ENCODE results near the gene ZNF616. TPM values are rescaled to one million over a fixed set of nuclear protein-coding genes. Genes with fewer than 3 reads are reported as not detected.

The ZNF616 gene
- total RNA-seq, 5 donors from 2014 or later (not counting 1 experiment from before 2014, with no cell fraction given) = 3.6 to 18.3 (median 14.4) TPM

GRCh38 chr19:52171321-52172169 lies 31.8 kb upstream of the ZNF616 start, which contains the start of gene ZNF836:
ZNF836 (minus strand) TSS chr19:52171621; CDS start chr19:52168072, 3,549 bp downstream.
- Mint-ChIP-seq H3K4me1 (peaks cover 31 to 41% (median 36%) of the 10 kb centered on the region in 3 donors), H3K4me3 (peak within 1 kb of the TSS; percentile 92 to 93 (median 92)), H3K9me3 (no peaks in the 10 kb centered on the region), H3K27me3 (no peaks in the 10 kb centered on the region), H3K36me3 (peaks cover 35% of the 10 kb centered on the region), H3K27ac (peak within 1 kb of the TSS; percentile 91 to 97)
- no peaks in the 10 kb centered on the region for H3K9me3 ChIP-seq
- H3K27me3 ChIP-seq (replicated peaks in 1 of 2; ENCODE audit: control insufficient read depth in 2 of 2, extremely low read depth in 1 of 2, insufficient read depth in 2 of 2, low read length in 1 of 2) = no peaks in the 10 kb centered on the region
- 4% methylated on average over 27 of the region's 37 CpGs for WGBS (ENCODE audit: insufficient coverage)
- peak within 1 kb of the TSS; percentile 80 for H3K27ac ChIP-seq (ENCODE audit: low read length)
- ChIA-PET POLR2A (interaction anchor here (0.6 kb wide), 2 partner anchors 18 to 103 kb away, joined by 3 to 9 read pairs; partner anchors contain the start of gene PPP2R1A (in 1 of the 2)), CTCF (interaction anchor here in 1 of 2 donors (0.7 to 1.5 kb wide), 3 partner anchors 18 to 1307 kb away, joined by 3 to 10 read pairs (median 4); partner anchors contain the start of genes PPP2R1A and ZNF616)
- H3K36me3 ChIP-seq (ENCODE audit: control insufficient read depth in 2 of 2, extremely low read depth in 1 of 2, insufficient read depth in 1 of 2, low read length in 1 of 2) = peaks cover 4 to 20% of the 10 kb centered on the region in 2 donors
- H3K4me1 ChIP-seq (ENCODE audit: control insufficient read depth in 1 of 2, extremely low read depth in 1 of 2, insufficient read depth in 2 of 2, low read length in 2 of 2) = peaks cover 7 to 22% of the 10 kb centered on the region in 2 experiments
- ATAC-seq (replicated peaks in 1 of 4) (peak; percentile 93 to 96 (median 94)), DNase-seq (peak; percentile 76 to 93 (median 83))
- peak within 1 kb of the TSS; percentile 91 to 97 for H3K4me3 ChIP-seq (ENCODE audit: control insufficient read depth in 1 of 2, extremely low read depth in 1 of 2, low read length in 1 of 2)

DNA sequence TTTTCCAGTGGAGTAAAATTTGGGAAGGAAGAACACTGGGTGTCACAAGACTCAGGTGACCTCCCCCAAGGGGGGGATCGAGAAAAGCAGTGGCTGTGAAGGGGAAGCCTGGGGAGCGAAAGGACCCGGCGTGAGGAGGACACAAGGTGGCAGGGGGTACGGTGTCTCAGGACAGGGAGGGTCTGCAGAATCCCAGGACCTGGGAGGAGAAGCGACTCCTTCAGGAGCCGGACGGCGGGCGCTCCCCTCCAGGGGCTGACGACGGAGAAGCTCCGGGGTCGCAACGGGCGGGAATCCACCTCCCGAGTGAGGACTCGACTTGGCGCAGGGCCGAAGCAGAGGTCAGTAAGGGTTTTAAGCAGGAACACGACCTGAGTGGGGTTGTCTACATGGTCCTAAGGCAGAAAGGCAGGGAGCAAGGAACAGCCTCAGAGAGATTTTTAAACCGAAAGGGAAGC lies 31.2 kb upstream of the ZNF616 start:
- 0% methylated on average over 22 of the region's 22 CpGs for WGBS (ENCODE audit: insufficient coverage)
- ATAC-seq (replicated peaks in 1 of 4) = peak; percentile 3 to 21 (median 18)
- CTCF ChIA-PET = interaction anchor here in 1 of 2 donors (0.7 to 1.5 kb wide), 3 partner anchors 18 to 1308 kb away, joined by 3 to 10 read pairs (median 4); partner anchors contain the start of genes PPP2R1A and ZNF616
- peaks cover 31 to 41% (median 36%) of the 10 kb centered on the region in 3 donors for H3K4me1 Mint-ChIP-seq
- no peaks in the 10 kb centered on the region for H3K9me3 Mint-ChIP-seq
- peaks cover 35% of the 10 kb centered on the region for H3K36me3 Mint-ChIP-seq
- Histone ChIP-seq H3K9me3 (no peaks in the 10 kb centered on the region), H3K36me3 (ENCODE audit: control insufficient read depth in 2 of 2, extremely low read depth in 1 of 2, insufficient read depth in 1 of 2, low read length in 1 of 2) (peaks cover 4 to 23% of the 10 kb centered on the region in 2 donors), H3K4me1 (ENCODE audit: control insufficient read depth in 1 of 2, extremely low read depth in 1 of 2, insufficient read depth in 2 of 2, low read length in 2 of 2) (peaks cover 7 to 22% of the 10 kb centered on the region in 2 experiments), H3K4me3 (ENCODE audit: control insufficient read depth in 1 of 2, extremely low read depth in 1 of 2, low read length in 1 of 2) (peak overlapping the region; percentile 91 to 97), H3K27ac (ENCODE audit: low read length) (peak overlapping the region; percentile 80), H3K27me3 (replicated peaks in 1 of 2; ENCODE audit: control insufficient read depth in 2 of 2, extremely low read depth in 1 of 2, insufficient read depth in 2 of 2, low read length in 1 of 2) (no peaks in the 10 kb centered on the region)
- H3K27ac Mint-ChIP-seq = peak overlapping the region; percentile 91 to 97
- DNase-seq = peak in 2 of 35 experiments; percentile 10
- H3K4me3 Mint-ChIP-seq = peak overlapping the region; percentile 92 to 93 (median 92)
- POLR2A ChIA-PET = interaction anchor here in 1 of 2 donors (0.6 kb wide), 1 partner anchor 19 kb away, joined by 9 read pairs; the partner anchor contains the start of gene PPP2R1A
- no peaks in the 10 kb centered on the region for H3K27me3 Mint-ChIP-seq

DNA sequence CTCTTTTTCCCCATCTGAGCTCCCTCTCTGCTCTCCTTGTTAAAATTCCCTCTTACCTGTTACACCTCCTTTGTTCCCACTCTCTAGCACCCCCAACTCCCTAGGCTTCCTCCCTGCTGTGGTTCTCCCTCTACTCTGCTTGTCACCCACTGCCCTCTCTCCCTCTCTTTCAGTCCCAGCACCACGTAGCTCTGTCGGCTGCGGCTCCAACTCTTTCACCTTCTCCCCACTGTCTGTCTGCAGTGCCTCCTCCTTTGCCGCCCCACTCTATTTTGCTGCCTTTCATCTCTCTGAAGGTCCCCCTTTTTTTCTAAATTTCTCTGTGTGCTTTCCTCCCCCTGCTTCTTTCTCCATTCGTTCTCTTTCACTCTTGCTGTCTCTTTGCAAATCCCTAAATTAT lies 30.6 kb upstream of the ZNF616 start:
- H3K9me3 Mint-ChIP-seq = peaks cover 0 to 3% (median 0%) of the 10 kb centered on the region in 3 donors
- no peaks in the 10 kb centered on the region for H3K27me3 Mint-ChIP-seq
- Histone ChIP-seq H3K27ac (ENCODE audit: low read length) (peak overlapping the region; percentile 80), H3K36me3 (ENCODE audit: control insufficient read depth in 2 of 2, extremely low read depth in 1 of 2, insufficient read depth in 1 of 2, low read length in 1 of 2) (peaks cover 10 to 28% of the 10 kb centered on the region in 2 donors), H3K4me1 (ENCODE audit: control insufficient read depth in 1 of 2, extremely low read depth in 1 of 2, insufficient read depth in 2 of 2, low read length in 2 of 2) (peaks cover 7 to 22% of the 10 kb centered on the region in 2 experiments), H3K9me3 (no peaks in the 10 kb centered on the region), H3K4me3 (ENCODE audit: control insufficient read depth in 1 of 2, extremely low read depth in 1 of 2, low read length in 1 of 2) (peak overlapping the region; percentile 91 to 97), H3K27me3 (replicated peaks in 1 of 2; ENCODE audit: control insufficient read depth in 2 of 2, extremely low read depth in 1 of 2, insufficient read depth in 2 of 2, low read length in 1 of 2) (no peaks in the 10 kb centered on the region)
- H3K27ac Mint-ChIP-seq = peak overlapping the region; percentile 91 to 97
- CTCF ChIA-PET = interaction anchor here in 1 of 2 donors (1.1 to 1.5 kb wide), 2 partner anchors 19 to 31 kb away, joined by 3 to 10 read pairs; partner anchors contain the start of genes PPP2R1A and ZNF616
- peaks cover 33 to 41% (median 36%) of the 10 kb centered on the region in 3 donors for H3K4me1 Mint-ChIP-seq
- DNase-seq (peak in 2 of 35 experiments; percentile 1 to 19), ATAC-seq (replicated peaks in 1 of 4) (no peak)
- POLR2A ChIA-PET = no interaction called here
- WGBS (ENCODE audit: insufficient coverage) = 9% methylated on average over 5 of the region's 5 CpGs
- peaks cover 39% of the 10 kb centered on the region for H3K36me3 Mint-ChIP-seq
- H3K4me3 Mint-ChIP-seq = peak overlapping the region; percentile 92 to 93 (median 92)

- Histone ChIP-seq H3K36me3 (ENCODE audit: control insufficient read depth in 2 of 2, extremely low read depth in 1 of 2, insufficient read depth in 1 of 2, low read length in 1 of 2) (peaks cover 21 to 30% of the 10 kb centered on the region in 2 donors), H3K4me3 (ENCODE audit: control insufficient read depth in 1 of 2, extremely low read depth in 1 of 2, low read length in 1 of 2) (no peak overlapping the region), H3K4me1 (ENCODE audit: control insufficient read depth in 1 of 2, extremely low read depth in 1 of 2, insufficient read depth in 2 of 2, low read length in 2 of 2) (no peaks in the 10 kb centered on the region), H3K27me3 (replicated peaks in 1 of 2; ENCODE audit: control insufficient read depth in 2 of 2, extremely low read depth in 1 of 2, insufficient read depth in 2 of 2, low read length in 1 of 2) (no peaks in the 10 kb centered on the region), H3K9me3 (peaks cover 26% of the 10 kb centered on the region), H3K27ac (ENCODE audit: low read length) (no peak overlapping the region)
- Mint-ChIP-seq H3K4me3 (no peak overlapping the region), H3K4me1 (no peaks in the 10 kb centered on the region), H3K36me3 (peaks cover 83% of the 10 kb centered on the region), H3K27ac (no peak overlapping the region), H3K27me3 (no peaks in the 10 kb centered on the region), H3K9me3 (peaks cover 23 to 70% (median 64%) of the 10 kb centered on the region in 3 donors)
- ATAC-seq (replicated peaks in 1 of 4) (no peak), DNase-seq (no peak)
- ChIA-PET POLR2A (no interaction called here), CTCF (no interaction called here)
- 100% methylated on average over 10 of the region's 15 CpGs for WGBS (ENCODE audit: insufficient coverage)
Measured at GRCh38 chr19:52155596-52156359, 16.0 kb upstream of the ZNF616 start.

DNA sequence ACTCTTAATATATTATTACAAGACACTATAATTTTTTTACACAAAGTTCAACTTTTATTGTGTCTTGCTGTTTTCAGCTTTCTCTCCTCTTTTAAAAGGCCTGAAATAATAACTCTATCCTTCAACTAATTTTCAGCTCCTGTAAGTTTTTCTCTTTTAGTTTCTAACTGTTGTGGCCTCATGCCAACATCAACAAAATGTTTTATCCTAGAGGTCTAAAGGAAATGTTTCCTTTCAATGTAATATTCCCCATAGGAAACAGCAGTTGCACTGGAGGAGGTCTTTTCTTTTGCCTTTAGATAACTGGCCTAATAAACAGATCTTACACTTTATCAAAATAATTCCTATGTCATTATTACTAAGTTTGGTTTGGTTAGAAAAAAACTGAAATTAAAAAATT lies 8.5 kb upstream of the ZNF616 start:
- CTCF ChIA-PET = no interaction called here

More for the DNA sequence above, 8.5 kb upstream of the ZNF616 start:
- Histone ChIP-seq H3K27me3 (replicated peaks in 1 of 2; ENCODE audit: control insufficient read depth in 2 of 2, extremely low read depth in 1 of 2, insufficient read depth in 2 of 2, low read length in 1 of 2) (no peaks in the 10 kb centered on the region), H3K4me3 (ENCODE audit: control insufficient read depth in 1 of 2, extremely low read depth in 1 of 2, low read length in 1 of 2) (no peak overlapping the region), H3K27ac (ENCODE audit: low read length) (no peak overlapping the region), H3K9me3 (peaks cover 10% of the 10 kb centered on the region), H3K36me3 (ENCODE audit: control insufficient read depth in 2 of 2, extremely low read depth in 1 of 2, insufficient read depth in 1 of 2, low read length in 1 of 2) (no peaks in the 10 kb centered on the region), H3K4me1 (ENCODE audit: control insufficient read depth in 1 of 2, extremely low read depth in 1 of 2, insufficient read depth in 2 of 2, low read length in 2 of 2) (no peaks in the 10 kb centered on the region)
- H3K36me3 Mint-ChIP-seq = peaks cover 43% of the 10 kb centered on the region
- peaks cover 0 to 50% (median 35%) of the 10 kb centered on the region in 3 donors for H3K9me3 Mint-ChIP-seq
- H3K4me1 Mint-ChIP-seq = no peaks in the 10 kb centered on the region
- POLR2A ChIA-PET = no interaction called here
- no peak overlapping the region for H3K4me3 Mint-ChIP-seq
- no peaks in the 10 kb centered on the region for H3K27me3 Mint-ChIP-seq
- ATAC-seq (replicated peaks in 1 of 4) = no peak
- DNase-seq = no peak
- H3K27ac Mint-ChIP-seq = no peak overlapping the region
